HUES6 (cell line): Measurements from ENCODE around the gene COPS8.

Experiments used
- H3K27ac ChIP-seq: 2 replicates; pipeline ENCODE4 v1.7.0; 2013; ENCODE audit warnings: low read depth, mild to moderate bottlenecking, low read length, inconsistent platforms
- H3K27me3 ChIP-seq: 2 replicates; pipeline ENCODE4 v1.6.1; 2013; ENCODE audit warnings: low read length; ENCODE audit not compliant: control insufficient read depth, insufficient read depth
- H3K36me3 ChIP-seq: 2 replicates; pipeline ENCODE4 v1.6.1; 2013; ENCODE audit warnings: low read length; ENCODE audit not compliant: control insufficient read depth, insufficient read depth
- H3K4me1 ChIP-seq: 2 replicates; pipeline ENCODE4 v1.6.1; 2013; ENCODE audit warnings: low read length; ENCODE audit not compliant: control insufficient read depth, insufficient read depth
- H3K4me3 ChIP-seq: 2 replicates; pipeline ENCODE4 v1.5.1; 2013; ENCODE audit warnings: low read depth, low read length
- H3K9ac ChIP-seq: one replicate; pipeline ENCODE4 v1.6.1; 2013; ENCODE audit warnings: mild to moderate bottlenecking, low read length
- H3K9me3 ChIP-seq: 2 replicates; pipeline ENCODE4 v1.6.1; 2013; ENCODE audit warnings: low read depth, low read length; ENCODE audit not compliant: control insufficient read depth, insufficient read depth

COPS8 gene

DNA sequence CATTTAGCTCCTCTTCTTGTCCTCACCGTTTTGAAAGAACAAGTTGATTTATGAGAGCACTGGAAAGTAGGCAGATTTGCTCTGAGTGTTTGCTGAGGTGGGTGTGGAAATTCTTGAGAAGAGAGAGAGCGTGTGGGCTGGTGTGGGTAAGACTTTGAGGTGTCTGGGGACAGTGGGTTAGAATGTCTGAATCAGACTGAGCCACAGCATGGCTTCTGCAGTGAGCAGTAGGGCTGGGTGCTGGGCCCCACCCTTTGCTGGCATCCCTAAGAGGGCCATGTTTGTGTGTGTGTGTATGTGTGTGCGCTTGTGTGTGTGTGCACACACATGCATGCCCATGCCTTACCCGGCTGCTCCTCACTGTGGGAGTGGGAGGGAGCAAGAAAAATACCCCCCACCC lies 63.7 kb downstream of the COPS8 start:
- H3K36me3 ChIP-seq, result no peaks in the 10 kb centered on the region; the same call in 1 of the 2 replicates
- H3K9ac ChIP-seq, result no peak overlapping the region
- H3K27me3 ChIP-seq, result no peaks in the 10 kb centered on the region
- H3K4me1 ChIP-seq, result peaks cover 5% of the 10 kb centered on the region; the same call in 1 of the 2 replicates
- H3K4me3 ChIP-seq, result no peak overlapping the region
- no peak overlapping the region for H3K27ac ChIP-seq
- peaks cover 24% of the 10 kb centered on the region for H3K9me3 ChIP-seq
